ENCODE data around the gene MSRB1.

DNA sequence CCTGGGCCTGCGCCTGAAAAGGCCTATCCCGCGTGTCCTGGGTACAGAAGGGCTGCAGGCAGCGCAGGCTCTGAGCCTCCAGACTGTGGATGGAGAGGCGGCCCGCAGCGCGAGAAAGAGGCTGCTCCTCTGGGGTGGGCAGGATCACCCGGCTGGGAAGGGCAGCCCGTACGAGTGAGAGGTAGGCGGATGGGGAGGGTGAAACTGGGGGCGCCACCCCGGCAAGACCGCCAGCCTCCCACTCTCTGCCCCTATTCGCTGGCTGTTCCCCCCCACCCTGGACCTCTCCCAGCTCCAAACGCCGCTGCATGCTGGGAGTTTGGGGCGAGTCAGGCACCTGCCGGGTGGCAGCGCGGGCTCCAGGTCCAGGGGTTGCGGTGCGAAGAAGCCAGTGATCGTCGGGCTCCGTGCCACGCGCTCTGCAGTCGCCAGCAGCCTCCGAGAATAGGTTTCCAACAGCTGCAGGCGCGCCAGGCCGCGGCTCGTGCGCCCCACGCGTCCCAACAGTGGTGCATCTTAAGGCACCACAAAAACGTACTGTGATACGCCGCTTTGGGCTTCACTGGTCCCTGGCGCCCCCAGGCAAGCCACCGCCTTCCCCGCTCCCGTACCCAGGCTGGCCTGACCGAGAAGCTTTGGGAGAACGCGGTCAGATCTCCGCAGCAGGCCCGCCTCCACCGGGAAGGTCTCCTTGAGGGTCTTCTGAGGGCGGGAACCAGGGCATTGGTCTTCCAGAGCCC lies 37.2 kb upstream of the MSRB1 start:
- TF ChIP-seq EZH2 (IDR thresholded peaks at IDR 0.05; ENCODE audit: insufficient read depth, poor library complexity, severe bottlenecking) (no peak), EZH2phosphoT487 (IDR thresholded peaks at IDR 0.05; ENCODE audit: insufficient read depth, low read depth) (no peak)
